Gastroesophageal sphincter (tissue), 4 donors: ENCODE measurements around the gene KCNK7. TPM values are rescaled to one million over a fixed set of nuclear protein-coding genes. Genes with fewer than 3 reads are reported as not detected.

ENCODE experiments used
- ATAC-seq: fragments of 150-250 bp; one replicate; pipeline ENCODE4 v1.9.1; 2016; ENCODE audit warnings: mild to moderate bottlenecking, moderate library complexity
- H3K27ac ChIP-seq, 4 donors: fragments of 200-600 bp; sonication (generic) in 3 of 4; 1 replicate in 3 of 4; 2 replicates in 1 of 4; pipeline ENCODE4 v1.5.1; 2016 to 2019
- H3K27me3 ChIP-seq: fragments of 200-600 bp; sonication (generic); one replicate; pipeline ENCODE4 v1.5.1; 2019
- H3K36me3 ChIP-seq, 2 donors: fragments of 200-600 bp; sonication (generic); one replicate each; pipeline ENCODE4 v1.5.1; 2019; ENCODE audit warnings: control low read depth in 1 of 2
- H3K4me1 ChIP-seq, 3 donors: fragments of 200-600 bp; sonication (generic); 1 replicate in 2 of 3; 2 replicates in 1 of 3; pipeline ENCODE4 v1.5.1; 2016 to 2019; ENCODE audit warnings: control low read depth in 2 of 3
- H3K4me3 ChIP-seq, 2 donors: fragments of 200-600 bp; sonication (generic); one replicate each; pipeline ENCODE4 v1.5.1; 2019; ENCODE audit warnings: mild to moderate bottlenecking in 1 of 2, moderate library complexity in 1 of 2
- H3K9me3 ChIP-seq, 3 donors: fragments of 200-600 bp; sonication (generic); one replicate each; pipeline ENCODE4 v1.5.1; 2017 to 2019; ENCODE audit warnings: control low read depth in 2 of 3
- EP300 ChIP-seq: sonication (generic); formaldehyde crosslinking; IDR thresholded peaks from one replicate; pipeline ENCODE4 v1.6.1; 2017; ENCODE audit warnings: antibody characterized with exemption, mild to moderate bottlenecking
- POLR2A ChIP-seq, 2 donors: fragments of 450-650 bp; IDR thresholded peaks; one replicate each; pipeline ENCODE4 v1.6.1; 2017; ENCODE audit warnings: antibody characterized with exemption in 2 of 2, mild to moderate bottlenecking in 2 of 2, moderate library complexity in 1 of 2
- POLR2AphosphoS5 ChIP-seq: sonication (generic); formaldehyde crosslinking; IDR thresholded peaks from one replicate; pipeline ENCODE4 v1.6.1; 2017; ENCODE audit warnings: antibody characterized with exemption
- WGBS, 2 donors: methylation state at CpG; one replicate each; pipeline ENCODE4 v1.1.5; 2018; ENCODE audit warnings: low coverage in 1 of 2; 5-methylcytosine and 5-hydroxymethylcytosine counted together
- total RNA-seq, 4 donors: library from RNA; depleted of rRNA; stranded (reverse); fragments of >200 nt; gene quantifications; one replicate each; pipeline ENCODE4 v1.1.0, GENCODE V29; 2016
- TF ChIP-seq, protein P1 (sequence below), 4 experiments: fragments of 200-600 bp in 2 of 4; fragments of 450-650 bp in 2 of 4; sonication (generic) in 1 of 4; IDR thresholded peaks; one replicate each; pipeline ENCODE4 v1.5.1; 2017 to 2019; ENCODE audit warnings: antibody characterized with exemption in 4 of 4, mild to moderate bottlenecking in 2 of 4, moderate library complexity in 2 of 4

The KCNK7 gene
- total RNA-seq, 4 donors from 2014 or later = 0.40 to 1.5 (median 0.93) TPM; not detected in 1

DNA sequence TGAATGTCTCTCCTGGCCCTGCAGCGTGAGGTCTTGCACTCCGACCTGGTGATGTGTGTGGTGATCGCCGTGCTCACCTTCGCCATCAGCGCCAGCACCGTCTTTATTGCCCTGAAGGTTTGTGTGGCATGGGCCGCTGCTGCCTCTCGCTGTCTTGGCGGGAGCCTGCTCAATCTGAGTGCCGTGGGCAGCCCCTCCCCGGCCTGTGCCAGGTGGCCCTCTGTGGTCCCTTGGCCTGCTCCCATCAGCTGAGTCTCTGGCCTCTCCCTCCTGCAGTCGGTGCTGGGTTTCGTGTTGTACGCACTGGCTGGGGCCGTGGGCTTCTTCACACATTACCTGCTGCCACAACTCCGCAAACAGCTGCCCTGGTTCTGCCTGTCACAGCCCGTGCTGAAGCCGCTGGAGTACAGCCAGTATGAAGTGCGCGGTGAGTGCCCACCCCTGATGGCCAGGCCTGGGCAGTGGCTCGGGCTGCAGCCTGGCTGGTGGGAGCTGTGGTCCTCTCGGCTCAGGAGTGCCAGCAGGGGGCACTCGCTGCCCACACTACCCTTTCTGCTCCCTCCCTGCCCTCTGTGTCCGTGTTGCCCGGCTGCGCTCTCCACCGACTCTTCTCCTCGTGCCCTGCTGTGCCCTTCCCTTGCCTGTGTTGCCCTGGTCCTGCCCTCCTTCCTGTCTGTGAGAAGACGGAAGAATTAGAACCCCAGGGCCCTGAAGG, 30.2 kb upstream of the KCNK7 start:
- WGBS, 2 donors = 20 to 39% methylated on average over 1 to 3 of the region's 30 CpGs
- Histone ChIP-seq H3K27ac (peak overlapping the region in 1 of 4 donors; percentile 22), H3K36me3 (peaks cover 0 to 100% of the 10 kb centered on the region in 2 donors), H3K9me3 (no peaks in the 10 kb centered on the region), H3K4me1 (peaks cover 0 to 10% (median 0%) of the 10 kb centered on the region in 3 donors), H3K4me3 (no peak overlapping the region), H3K27me3 (no peaks in the 10 kb centered on the region)
- ATAC-seq = peak; percentile 70
- TF ChIP-seq EP300 = no peak
- TF ChIP-seq, protein P1, sequence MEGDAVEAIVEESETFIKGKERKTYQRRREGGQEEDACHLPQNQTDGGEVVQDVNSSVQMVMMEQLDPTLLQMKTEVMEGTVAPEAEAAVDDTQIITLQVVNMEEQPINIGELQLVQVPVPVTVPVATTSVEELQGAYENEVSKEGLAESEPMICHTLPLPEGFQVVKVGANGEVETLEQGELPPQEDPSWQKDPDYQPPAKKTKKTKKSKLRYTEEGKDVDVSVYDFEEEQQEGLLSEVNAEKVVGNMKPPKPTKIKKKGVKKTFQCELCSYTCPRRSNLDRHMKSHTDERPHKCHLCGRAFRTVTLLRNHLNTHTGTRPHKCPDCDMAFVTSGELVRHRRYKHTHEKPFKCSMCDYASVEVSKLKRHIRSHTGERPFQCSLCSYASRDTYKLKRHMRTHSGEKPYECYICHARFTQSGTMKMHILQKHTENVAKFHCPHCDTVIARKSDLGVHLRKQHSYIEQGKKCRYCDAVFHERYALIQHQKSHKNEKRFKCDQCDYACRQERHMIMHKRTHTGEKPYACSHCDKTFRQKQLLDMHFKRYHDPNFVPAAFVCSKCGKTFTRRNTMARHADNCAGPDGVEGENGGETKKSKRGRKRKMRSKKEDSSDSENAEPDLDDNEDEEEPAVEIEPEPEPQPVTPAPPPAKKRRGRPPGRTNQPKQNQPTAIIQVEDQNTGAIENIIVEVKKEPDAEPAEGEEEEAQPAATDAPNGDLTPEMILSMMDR (IDR thresholded peaks at IDR 0.05) = peak in 3 of 4 experiments; percentile 53 to 77 (median 62)

DNA sequence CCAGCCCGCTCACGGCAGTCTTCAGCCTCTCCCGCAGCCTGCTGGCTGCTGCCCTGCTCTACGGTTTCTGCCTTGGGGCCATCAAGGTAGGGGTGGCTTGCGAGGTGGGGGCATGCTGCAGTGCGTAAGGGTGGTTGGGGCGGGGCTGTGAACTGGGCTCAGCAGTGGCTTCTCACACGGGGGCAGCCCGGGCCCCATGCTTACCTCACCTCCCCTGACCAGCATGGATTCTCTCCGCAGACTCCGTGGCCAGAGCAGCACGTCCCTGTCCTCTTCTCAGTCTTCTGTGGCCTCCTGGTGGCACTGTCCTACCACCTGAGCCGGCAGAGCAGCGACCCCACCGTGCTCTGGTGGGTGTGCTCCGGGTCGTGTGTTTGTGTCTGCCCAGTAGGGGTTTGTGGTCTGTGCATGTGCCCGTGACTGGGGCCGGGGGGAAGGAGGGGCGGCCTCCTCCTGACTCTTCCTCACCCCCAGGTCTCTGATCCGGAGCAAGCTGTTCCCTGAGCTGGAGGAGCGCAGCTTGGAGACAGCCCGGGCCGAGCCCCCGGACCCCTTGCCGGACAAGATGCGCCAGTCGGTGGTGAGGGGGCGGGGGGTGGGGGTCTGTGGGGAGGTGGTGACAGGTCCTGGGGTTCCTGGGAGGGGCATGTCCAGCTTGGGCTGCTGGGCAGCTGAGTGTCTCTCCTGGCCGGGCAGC, 29.5 kb upstream of the KCNK7 start:
- 70% methylated on average over 4 of the region's 30 CpGs; no CpG with 5 or more reads in 1 of the 2 donors for WGBS, 2 donors

DNA sequence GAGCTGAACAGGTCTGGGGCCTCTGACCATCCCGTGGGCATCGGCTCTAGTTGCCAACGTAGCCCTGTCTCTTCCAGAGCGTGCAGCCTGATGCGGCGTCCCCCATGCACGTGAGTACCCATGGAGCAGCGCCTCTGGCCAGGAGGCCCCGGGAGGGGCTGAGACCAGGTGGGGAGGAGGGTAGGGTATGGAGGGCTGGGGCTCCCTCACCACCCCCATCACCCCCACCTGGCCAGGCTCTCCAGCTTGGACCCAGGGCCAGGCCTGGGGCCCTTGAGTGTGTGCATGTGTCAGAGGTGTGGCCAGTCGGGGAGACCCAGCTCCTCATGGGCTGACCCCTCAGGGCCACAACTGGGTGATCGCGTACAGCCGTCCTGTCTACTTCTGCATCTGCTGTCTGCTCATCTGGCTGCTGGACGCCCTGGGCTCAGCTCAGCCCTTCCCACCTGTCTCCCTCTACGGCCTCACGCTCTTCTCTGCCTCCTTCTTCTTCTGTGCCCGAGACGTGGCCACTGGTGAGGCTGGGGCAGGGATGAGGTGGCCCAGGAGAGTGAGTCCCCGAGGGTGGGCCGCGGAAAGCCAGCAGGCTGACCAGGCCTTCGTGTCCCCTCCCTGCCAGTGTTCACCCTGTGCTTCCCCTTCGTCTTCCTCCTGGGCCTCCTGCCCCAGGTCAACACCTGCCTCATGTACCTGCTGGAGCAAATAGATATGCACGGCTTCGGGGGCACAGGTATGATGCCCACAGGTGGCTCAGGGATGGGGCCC, 28.4 kb upstream of the KCNK7 start:
- peaks cover 0 to 100% of the 10 kb centered on the region in 2 donors for H3K36me3 ChIP-seq
- H3K27me3 ChIP-seq = no peaks in the 10 kb centered on the region
- TF ChIP-seq EP300 (no peak), POLR2AphosphoS5 (no peak), POLR2A (IDR thresholded peaks at IDR 0.05) (no peak)
- TF ChIP-seq, protein P1 (IDR thresholded peaks at IDR 0.05) = no peak
- peaks cover 0 to 10% (median 0%) of the 10 kb centered on the region in 3 donors for H3K4me1 ChIP-seq
- no peaks in the 10 kb centered on the region for H3K9me3 ChIP-seq
- no peak overlapping the region for H3K27ac ChIP-seq
- H3K4me3 ChIP-seq = no peak overlapping the region
- 81 to 87% methylated on average over 5 to 13 of the region's 25 CpGs for WGBS, 2 donors
- ATAC-seq = no peak

More for the DNA sequence above, 29.5 kb upstream of the KCNK7 start:
- Histone ChIP-seq H3K4me3 (no peak overlapping the region), H3K27me3 (no peaks in the 10 kb centered on the region), H3K9me3 (no peaks in the 10 kb centered on the region), H3K36me3 (peaks cover 0 to 100% of the 10 kb centered on the region in 2 donors), H3K4me1 (peaks cover 0 to 10% (median 0%) of the 10 kb centered on the region in 3 donors), H3K27ac (no peak overlapping the region)
- no peak for TF ChIP-seq POLR2AphosphoS5
- TF ChIP-seq POLR2A (IDR thresholded peaks at IDR 0.05) = no peak
- TF ChIP-seq, protein P1 (IDR thresholded peaks at IDR 0.05) = no peak
- no peak for TF ChIP-seq EP300
- ATAC-seq = no peak

DNA sequence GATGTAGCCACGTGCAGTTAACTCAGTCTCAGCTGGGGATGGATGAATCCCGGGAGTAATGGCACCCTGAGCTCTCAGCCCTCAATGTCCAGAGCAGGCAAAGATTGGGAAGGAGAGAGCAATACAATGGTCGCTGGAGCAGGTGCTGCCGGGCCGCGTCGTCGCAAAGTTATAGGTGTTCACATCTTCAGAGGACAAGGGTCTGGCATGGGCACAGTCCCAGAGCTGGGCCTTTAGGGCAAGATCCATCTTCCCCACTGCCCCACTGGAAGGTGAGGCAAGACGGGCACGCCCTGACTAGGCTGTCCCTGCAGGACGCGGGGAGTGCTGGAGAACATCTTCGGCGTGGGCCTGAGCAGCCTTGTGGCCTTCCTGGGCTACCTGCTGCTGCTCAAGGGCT, 27.6 kb upstream of the KCNK7 start:
- no peak overlapping the region for H3K27ac ChIP-seq
- no peaks in the 10 kb centered on the region for H3K9me3 ChIP-seq
- WGBS, 2 donors = 20 to 76% methylated on average over 2 to 12 of the region's 14 CpGs
- peaks cover 0 to 17% (median 0%) of the 10 kb centered on the region in 3 donors for H3K4me1 ChIP-seq
- ATAC-seq = no peak
- peaks cover 0 to 100% of the 10 kb centered on the region in 2 donors for H3K36me3 ChIP-seq
- TF ChIP-seq EP300 = no peak
- TF ChIP-seq, protein P1 (IDR thresholded peaks at IDR 0.05) = no peak
- no peak for TF ChIP-seq POLR2A (IDR thresholded peaks at IDR 0.05)
- TF ChIP-seq POLR2AphosphoS5 = no peak
- no peak overlapping the region for H3K4me3 ChIP-seq
- no peaks in the 10 kb centered on the region for H3K27me3 ChIP-seq
